Adrenal gland (tissue), 12 donors: ENCODE measurements around the gene PLD4. TPM values are rescaled to one million over a fixed set of nuclear protein-coding genes. Genes with fewer than 3 reads are reported as not detected.

ENCODE experiments used
- DNase-seq, 7 donors: peaks; one replicate each; pipeline ENCODE4 v3.0.0-alpha.2; 2019 to 2020
- H3K27ac ChIP-seq, 5 donors: fragments of 200-600 bp; sonication (generic) in 4 of 5; 1 replicate in 3 of 5; 2 replicates in 2 of 5; pipeline versions ENCODE4 v1.5.1 to v1.8.0; 2016 to 2020; ENCODE audit warnings: mild to moderate bottlenecking in 1 of 5
- H3K27me3 ChIP-seq: fragments of 200-600 bp; 2 replicates; pipeline ENCODE4 v1.8.0; 2021
- H3K36me3 ChIP-seq, 2 donors: fragments of 200-600 bp; replicated peaks in 1 of 2; 1 replicate in 1 of 2; 2 replicates in 1 of 2; pipeline versions ENCODE4 v1.5.1 to v1.8.0; 2018 to 2022
- H3K4me1 ChIP-seq, 2 donors: fragments of 200-600 bp; replicated peaks in 1 of 2; 1 replicate in 1 of 2; 2 replicates in 1 of 2; pipeline versions ENCODE4 v1.5.1 to v1.8.0; 2018 to 2021
- H3K4me3 ChIP-seq, 4 donors: fragments of 200-600 bp; sonication (generic) in 3 of 4; one replicate each; pipeline ENCODE4 v1.5.1; 2016 to 2018
- H3K9me3 ChIP-seq, 3 donors: fragments of 200-600 bp; sonication (generic) in 1 of 3; replicated peaks in 1 of 3; 1 replicate in 2 of 3; 2 replicates in 1 of 3; pipeline versions ENCODE4 v1.5.1 to v1.8.0; 2016 to 2021
- POLR2A ChIP-seq, 2 donors: fragments of 450-650 bp; IDR thresholded peaks; one replicate each; pipeline ENCODE4 v1.6.1; 2017; ENCODE audit warnings: antibody characterized with exemption in 2 of 2, mild to moderate bottlenecking in 2 of 2, moderate library complexity in 1 of 2
- WGBS, 4 donors: extraction: QIAGEN DNeasy Blood & Tissue Kit in 2 of 4; methylation state at CpG; one replicate each; pipeline versions ENCODE4 v1.1.5 to v1.1.7; 2013 to 2017; 5-methylcytosine and 5-hydroxymethylcytosine counted together
- intact Hi-C, 2 donors: fragments of 100-400 bp; cut with DNase I; formaldehyde crosslinking; loops; one replicate each; pipeline versions ENCODE4 v1.14.1 to v1.15.0; 2022 to 2023
- polyA plus RNA-seq, 3 donors: library from polyadenylated mRNA; stranded (reverse); fragments of 200-250 nt in 2 of 3; fragments of 350-450 nt in 1 of 3; fragmentation: Illumina TruSeq in 1 of 3; extraction: RNeasy Lipid Tissue Mini Kit (QIAGEN cat#74804) in 1 of 3; gene quantifications; one replicate each; pipeline ENCODE4 v1.2.3, GENCODE V29; 2013 to 2014
- total RNA-seq, 9 donors: library from RNA; depleted of rRNA in 4 of 9; stranded (reverse); fragments of >200 nt in 4 of 9; fragments of 120-200 nt in 1 of 9; fragmentation: NEBNext Ultra II Directional in 1 of 9; extraction: Animal tissue kit (Norgen Biotek cat#: 25700) in 1 of 9; gene quantifications; one replicate each; pipeline versions ENCODE4 v1.1.0 to v1.2.4, GENCODE V29; 2013 to 2023
- TF ChIP-seq, protein P1 (sequence below), 6 experiments: fragments of 450-650 bp in 4 of 6; fragments of 200-600 bp in 2 of 6; sonication (generic) in 1 of 6; IDR thresholded peaks; 1 replicate in 5 of 6; 2 replicates in 1 of 6; pipeline versions ENCODE4 v1.5.1 to v1.8.0; 2016 to 2021; ENCODE audit warnings: antibody characterized with exemption in 6 of 6, mild to moderate bottlenecking in 2 of 6, moderate library complexity in 1 of 6
- donor health status: healthy with polysubstance abuse.
- donor health status: Bipolar disorder and iron deficiency.
- donor health status: DM: yes; HTN: yes; CAD: no.
- donor health status: DM: no; HTN: no; CAD: no.
- donor health status: DM: no; HTN: no; CAD: no.
- donor health status: DM: yes; HTN: yes; CAD: no.

PLD4 gene
- total and polyA plus RNA-seq, 12 donors, result 0.30 to 1.9 (median 0.55) TPM; not detected in 3

DNA sequence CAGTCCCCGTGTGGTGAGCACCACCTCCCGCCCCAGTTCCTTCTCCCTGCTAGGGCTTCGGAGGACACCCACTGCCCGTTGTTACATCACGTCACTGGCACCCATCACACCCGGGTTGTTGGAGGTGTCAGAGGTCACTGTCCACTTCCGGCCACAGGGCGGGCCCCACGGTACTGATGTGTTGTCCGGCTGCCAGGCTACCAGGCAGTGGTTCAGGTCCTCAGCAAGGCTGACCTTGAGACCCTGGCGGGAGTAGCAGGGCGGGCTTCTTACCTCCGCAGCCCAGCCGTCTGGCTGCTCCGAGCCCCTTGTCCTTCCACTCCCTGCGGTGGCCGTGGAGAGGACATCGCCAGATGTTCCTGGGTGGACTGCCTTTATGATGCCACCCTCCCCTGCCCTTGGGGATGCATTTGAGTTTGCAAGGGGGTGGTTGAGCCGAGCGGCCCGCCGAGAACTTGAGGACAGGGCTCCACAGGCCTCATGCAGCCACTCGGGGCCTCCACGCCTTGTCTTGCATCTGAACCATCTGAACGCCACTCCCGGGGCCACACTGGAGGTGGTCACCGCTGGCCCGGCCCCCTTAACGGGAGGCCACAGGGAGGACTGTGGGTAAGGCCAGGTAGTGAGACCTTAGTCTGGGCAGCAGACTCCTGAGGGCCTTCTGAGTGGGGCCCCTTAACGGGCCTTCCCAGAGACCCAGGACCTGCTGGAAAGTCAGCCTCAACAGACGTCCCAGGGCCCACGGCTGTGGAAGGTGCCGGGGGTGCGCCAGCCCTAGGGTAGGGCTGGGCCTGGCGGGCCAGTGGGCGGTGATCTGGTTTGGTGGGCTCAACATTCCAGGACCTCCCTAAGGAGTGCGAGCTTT is 27.1 kb upstream of the PLD4 start:
- H3K4me3 ChIP-seq, result no peak overlapping the region
- no peaks in the 10 kb centered on the region for H3K36me3 ChIP-seq
- H3K9me3 ChIP-seq, result no peaks in the 10 kb centered on the region
- WGBS, 4 donors, result 68 to 92% (median 74%) methylated on average over 5 to 37 of the region's 37 CpGs
- DNase-seq, result peak in 4 of 7 donors; percentile 7 to 53 (median 20)
- TF ChIP-seq, protein P1, sequence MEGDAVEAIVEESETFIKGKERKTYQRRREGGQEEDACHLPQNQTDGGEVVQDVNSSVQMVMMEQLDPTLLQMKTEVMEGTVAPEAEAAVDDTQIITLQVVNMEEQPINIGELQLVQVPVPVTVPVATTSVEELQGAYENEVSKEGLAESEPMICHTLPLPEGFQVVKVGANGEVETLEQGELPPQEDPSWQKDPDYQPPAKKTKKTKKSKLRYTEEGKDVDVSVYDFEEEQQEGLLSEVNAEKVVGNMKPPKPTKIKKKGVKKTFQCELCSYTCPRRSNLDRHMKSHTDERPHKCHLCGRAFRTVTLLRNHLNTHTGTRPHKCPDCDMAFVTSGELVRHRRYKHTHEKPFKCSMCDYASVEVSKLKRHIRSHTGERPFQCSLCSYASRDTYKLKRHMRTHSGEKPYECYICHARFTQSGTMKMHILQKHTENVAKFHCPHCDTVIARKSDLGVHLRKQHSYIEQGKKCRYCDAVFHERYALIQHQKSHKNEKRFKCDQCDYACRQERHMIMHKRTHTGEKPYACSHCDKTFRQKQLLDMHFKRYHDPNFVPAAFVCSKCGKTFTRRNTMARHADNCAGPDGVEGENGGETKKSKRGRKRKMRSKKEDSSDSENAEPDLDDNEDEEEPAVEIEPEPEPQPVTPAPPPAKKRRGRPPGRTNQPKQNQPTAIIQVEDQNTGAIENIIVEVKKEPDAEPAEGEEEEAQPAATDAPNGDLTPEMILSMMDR (IDR thresholded peaks at IDR 0.05), result no peak
- no peak for TF ChIP-seq POLR2A (IDR thresholded peaks at IDR 0.05)
- intact Hi-C loops, result loop anchor here in 1 of 2 donors (5.0 kb wide), 1 partner anchor 150 kb away; no protein-coding TSS in a partner anchor
- H3K27ac ChIP-seq, result no peak overlapping the region
- H3K27me3 ChIP-seq, result no peaks in the 10 kb centered on the region
- H3K4me1 ChIP-seq, result peaks cover 13 to 15% of the 10 kb centered on the region in 2 donors

GRCh38 chr14:104898195-104898558 is 26.5 kb upstream of the PLD4 start:
- Histone ChIP-seq H3K4me1 (peaks cover 13 to 15% of the 10 kb centered on the region in 2 donors), H3K36me3 (no peaks in the 10 kb centered on the region), H3K27me3 (no peaks in the 10 kb centered on the region), H3K4me3 (no peak overlapping the region), H3K27ac (no peak overlapping the region), H3K9me3 (no peaks in the 10 kb centered on the region)
- 86 to 100% (median 90%) methylated on average over 1 to 7 of the region's 7 CpGs for WGBS, 4 donors
- no peak for DNase-seq
- intact Hi-C loops, result loop anchor here in 1 of 2 donors (5.0 kb wide), 1 partner anchor 149 kb away; no protein-coding TSS in a partner anchor
- TF ChIP-seq, protein P1 (IDR thresholded peaks at IDR 0.05), result no peak
- TF ChIP-seq POLR2A (IDR thresholded peaks at IDR 0.05), result no peak

GRCh38 chr14:104898870-104899510 is 25.7 kb upstream of the PLD4 start:
- TF ChIP-seq, protein P1 (IDR thresholded peaks at IDR 0.05), result no peak
- no peak for TF ChIP-seq POLR2A (IDR thresholded peaks at IDR 0.05)
- DNase-seq, result no peak

GRCh38 chr14:104899781-104900180 is 24.9 kb upstream of the PLD4 start:
- Histone ChIP-seq H3K4me3 (no peak overlapping the region), H3K36me3 (no peaks in the 10 kb centered on the region), H3K9me3 (no peaks in the 10 kb centered on the region), H3K27me3 (peaks cover 6% of the 10 kb centered on the region), H3K4me1 (peaks cover 13 to 15% of the 10 kb centered on the region in 2 donors), H3K27ac (no peak overlapping the region)
- DNase-seq, result no peak
- TF ChIP-seq, protein P1 (IDR thresholded peaks at IDR 0.05), result no peak
- no peak for TF ChIP-seq POLR2A (IDR thresholded peaks at IDR 0.05)
- intact Hi-C loops, result loop anchor here in 1 of 2 donors (5.0 kb wide), 1 partner anchor 148 kb away; no protein-coding TSS in a partner anchor
- 38 to 61% (median 42%) methylated on average over 2 of the region's 2 CpGs for WGBS, 4 donors

More at GRCh38 chr14:104898870-104899510, 25.7 kb upstream of the PLD4 start:
- Histone ChIP-seq H3K4me1 (peaks cover 13 to 15% of the 10 kb centered on the region in 2 donors), H3K9me3 (no peaks in the 10 kb centered on the region), H3K4me3 (no peak overlapping the region), H3K36me3 (no peaks in the 10 kb centered on the region), H3K27me3 (no peaks in the 10 kb centered on the region), H3K27ac (no peak overlapping the region)
- intact Hi-C loops, result loop anchor here in 1 of 2 donors (5.0 kb wide), 1 partner anchor 148 kb away; no protein-coding TSS in a partner anchor
- WGBS, 4 donors, result 71 to 85% (median 80%) methylated on average over 16 to 24 of the region's 24 CpGs
